Spleen (tissue), 11 donors: Measurements from ENCODE around the gene FGGY. TPM values are rescaled to one million over a fixed set of nuclear protein-coding genes. Genes with fewer than 3 reads are reported as not detected.
"Not testable (repeated sequence)": the region's sequence is repeated elsewhere in the genome, so short reads cannot be mapped to it uniquely, and the experiment has no call there.

ENCODE experiments used
- DNase-seq: peaks from one replicate; pipeline ENCODE4 v3.0.0-alpha.2; 2020
- H3K27ac ChIP-seq, 8 donors: fragments of 200-600 bp; sonication (generic) in 7 of 8; 1 replicate in 4 of 8; 2 replicates in 4 of 8; pipeline versions ENCODE4 v1.5.0 to v1.8.0; 2016 to 2021; ENCODE audit warnings: inconsistent platforms in 4 of 8, mild to moderate bottlenecking in 4 of 8, moderate library complexity in 1 of 8
- H3K27me3 ChIP-seq, 7 donors: fragments of 200-600 bp; sonication (generic) in 6 of 7; replicated peaks in 1 of 7; 1 replicate in 4 of 7; 2 replicates in 3 of 7; pipeline versions ENCODE4 v1.5.0 to v1.8.0; 2016 to 2021; ENCODE audit warnings: inconsistent platforms in 3 of 7, mild to moderate bottlenecking in 1 of 7
- H3K36me3 ChIP-seq, 6 donors: fragments of 200-600 bp; sonication (generic) in 5 of 6; 1 replicate in 4 of 6; 2 replicates in 2 of 6; pipeline versions ENCODE4 v1.5.0 to v1.8.0; 2016 to 2021; ENCODE audit warnings: inconsistent platforms in 2 of 6
- H3K4me1 ChIP-seq, 6 donors: fragments of 200-600 bp; sonication (generic) in 5 of 6; 1 replicate in 3 of 6; 2 replicates in 3 of 6; pipeline versions ENCODE4 v1.5.0 to v1.8.0; 2016 to 2021; ENCODE audit warnings: inconsistent platforms in 3 of 6
- H3K4me3 ChIP-seq, 8 donors: fragments of 200-600 bp; sonication (generic) in 7 of 8; 1 replicate in 4 of 8; 2 replicates in 4 of 8; pipeline versions ENCODE4 v1.5.0 to v1.8.0; 2016 to 2021; ENCODE audit warnings: inconsistent platforms in 4 of 8, mild to moderate bottlenecking in 4 of 8, moderate library complexity in 2 of 8
- H3K9me3 ChIP-seq, 8 donors: fragments of 200-600 bp; sonication (generic) in 7 of 8; 1 replicate in 4 of 8; 2 replicates in 4 of 8; pipeline versions ENCODE4 v1.5.0 to v1.8.0; 2016 to 2021; ENCODE audit warnings: inconsistent platforms in 4 of 8
- CTCF ChIP-seq, 11 experiments: fragments of 200-600 bp in 7 of 11; fragments of 450-650 bp in 4 of 11; sonication (generic) in 4 of 11; IDR thresholded peaks in 8 of 11; conservative IDR thresholded peaks in 3 of 11; 1 replicate in 7 of 11; 2 replicates in 4 of 11; pipeline versions ENCODE4 v1.4.0 to v1.8.0; 2016 to 2021; ENCODE audit warnings: antibody characterized with exemption in 11 of 11, inconsistent platforms in 4 of 11, mild to moderate bottlenecking in 1 of 11
- POLR2A ChIP-seq, 3 donors: fragments of 450-650 bp; IDR thresholded peaks; one replicate each; pipeline ENCODE4 v1.5.1; 2017; ENCODE audit warnings: antibody characterized with exemption in 3 of 3, mild to moderate bottlenecking in 1 of 3
- POLR2AphosphoS5 ChIP-seq, 3 donors: sonication (generic); formaldehyde crosslinking; IDR thresholded peaks; one replicate each; pipeline ENCODE4 v1.5.1; 2017; ENCODE audit warnings: antibody characterized with exemption in 3 of 3
- WGBS, 5 donors: extraction: QIAGEN DNeasy Blood & Tissue Kit in 3 of 5; methylation state at CpG; one replicate each; pipeline versions ENCODE4 v1.1.5 to v1.1.7; 2013 to 2018; 5-methylcytosine and 5-hydroxymethylcytosine counted together
- intact Hi-C: fragments of 100-400 bp; cut with DNase I; formaldehyde crosslinking; loops from one replicate; pipeline ENCODE4 v1.15.0; 2023; ENCODE audit warnings: low total_unique reads
- polyA plus RNA-seq, 3 donors: library from polyadenylated mRNA; stranded (reverse); fragments of 200-250 nt; gene quantifications; one replicate each; pipeline ENCODE4 v1.2.1, GENCODE V29; 2013
- total RNA-seq, 7 donors: library from RNA; depleted of rRNA in 3 of 7; stranded (reverse); fragments of >200 nt in 3 of 7; fragmentation: NEBNext Ultra II Directional in 4 of 7; extraction: Animal tissue kit (Norgen Biotek cat#: 25700) in 4 of 7; gene quantifications; one replicate each; pipeline versions ENCODE4 v1.1.0 to v1.2.1, GENCODE V29; 2016 to 2021
- donor health status: healthy with polysubstance abuse.
- donor health status: DM: no; HTN: no; CAD: no; lungs with moderate emphysema.
- donor health status: DM: no; HTN: no; CAD: no.
- donor health status: Bipolar disorder and iron deficiency.
- donor health status: healthy.
- donor health status: DM: no; HTN: no; CAD: no.
- donor health status: DM: yes; HTN: yes; CAD: no.

FGGY gene
- total and polyA plus RNA-seq, 10 donors = 1.7 to 27.8 (median 13.2) TPM

GRCh38 chr1:59457786-59458185 is 160.9 kb downstream of the FGGY start:
- WGBS, 5 donors = 83 to 97% (median 94%) methylated on average over 2 of the region's 2 CpGs
- peaks cover 0 to 12% (median 3%) of the 10 kb centered on the region in 8 donors for H3K9me3 ChIP-seq
- H3K27ac ChIP-seq = no peak overlapping the region
- no peak for DNase-seq
- intact Hi-C loops = no loop called here
- no peak overlapping the region for H3K4me3 ChIP-seq
- H3K36me3 ChIP-seq = peaks cover 0 to 8% (median 0%) of the 10 kb centered on the region in 6 donors
- no peaks in the 10 kb centered on the region for H3K27me3 ChIP-seq
- TF ChIP-seq POLR2AphosphoS5 (IDR thresholded peaks at IDR 0.05) = no peak
- TF ChIP-seq CTCF (IDR thresholded peaks at IDR 0.05 in 8 of 11, conservative IDR thresholded peaks at IDR 0.05 in 3 of 11) = no peak
- no peak for TF ChIP-seq POLR2A (IDR thresholded peaks at IDR 0.05)
- H3K4me1 ChIP-seq = no peaks in the 10 kb centered on the region

GRCh38 chr1:59458884-59459283 is 162.0 kb downstream of the FGGY start:
- Histone ChIP-seq H3K4me1 (no peaks in the 10 kb centered on the region), H3K4me3 (no peak overlapping the region), H3K36me3 (peaks cover 0 to 8% (median 0%) of the 10 kb centered on the region in 6 donors), H3K27ac (no peak overlapping the region), H3K27me3 (no peaks in the 10 kb centered on the region), H3K9me3 (peaks cover 0 to 12% (median 3%) of the 10 kb centered on the region in 8 donors)
- 84 to 97% (median 89%) methylated on average over 2 of the region's 2 CpGs for WGBS, 5 donors
- no peak for DNase-seq
- no peak for TF ChIP-seq POLR2AphosphoS5 (IDR thresholded peaks at IDR 0.05)
- TF ChIP-seq CTCF (IDR thresholded peaks at IDR 0.05 in 8 of 11, conservative IDR thresholded peaks at IDR 0.05 in 3 of 11) = no peak
- TF ChIP-seq POLR2A (IDR thresholded peaks at IDR 0.05) = no peak
- intact Hi-C loops = no loop called here

GRCh38 chr1:59462942-59463341 is 166.0 kb downstream of the FGGY start:
- WGBS, 5 donors = 94 to 100% (median 98%) methylated on average over 2 of the region's 2 CpGs
- intact Hi-C loops = not testable (repeated sequence)

GRCh38 chr1:59465478-59465877 is 168.6 kb downstream of the FGGY start:
- DNase-seq, intact Hi-C loops, H3K27me3 ChIP-seq, H3K36me3 ChIP-seq, H3K4me1 ChIP-seq, H3K27ac ChIP-seq, H3K4me3 ChIP-seq: not testable (repeated sequence)
- H3K9me3 ChIP-seq = peaks cover 0 to 16% (median 8%) of the 10 kb centered on the region in 8 donors

More at GRCh38 chr1:59462942-59463341, 166.0 kb downstream of the FGGY start:
- not testable (repeated sequence) for H3K27me3 ChIP-seq, DNase-seq, H3K27ac ChIP-seq, H3K4me1 ChIP-seq, H3K4me3 ChIP-seq, H3K36me3 ChIP-seq
- peaks cover 0 to 12% (median 3%) of the 10 kb centered on the region in 8 donors for H3K9me3 ChIP-seq

GRCh38 chr1:59468828-59469428 is 172.0 kb downstream of the FGGY start:
- WGBS, 5 donors = 93 to 100% (median 99%) methylated on average over 1 of the region's 1 CpG
- H3K27ac ChIP-seq = no peak overlapping the region
- peaks cover 0 to 4% (median 0%) of the 10 kb centered on the region in 6 donors for H3K36me3 ChIP-seq
- no peak for TF ChIP-seq POLR2A (IDR thresholded peaks at IDR 0.05)
- no peak for TF ChIP-seq POLR2AphosphoS5 (IDR thresholded peaks at IDR 0.05)
- TF ChIP-seq CTCF (IDR thresholded peaks at IDR 0.05 in 8 of 11, conservative IDR thresholded peaks at IDR 0.05 in 3 of 11) = no peak
- no peak overlapping the region for H3K4me3 ChIP-seq
- no peaks in the 10 kb centered on the region for H3K4me1 ChIP-seq
- H3K27me3 ChIP-seq = no peaks in the 10 kb centered on the region
- intact Hi-C loops = no loop called here
- no peak for DNase-seq
- H3K9me3 ChIP-seq = peaks cover 0 to 21% (median 8%) of the 10 kb centered on the region in 8 donors

- intact Hi-C loops, H3K27ac ChIP-seq, H3K27me3 ChIP-seq, H3K4me3 ChIP-seq, H3K4me1 ChIP-seq, DNase-seq, H3K36me3 ChIP-seq: not testable (repeated sequence)
- peaks cover 0 to 21% (median 8%) of the 10 kb centered on the region in 8 donors for H3K9me3 ChIP-seq
- 91 to 100% (median 95%) methylated on average over 22 to 43 of the region's 43 CpGs for WGBS, 5 donors
These were observed 175.2 kb downstream of the FGGY start for GRCh38 chr1:59471991-59472570.
